Coronary artery (tissue), 2 donors: ENCODE results near the gene SPAG16.

Experiments used
- DNase-seq: peaks from one replicate; pipeline ENCODE4 v3.0.0-alpha.2; 2017; ENCODE audit warnings: low spot score
- H3K27ac ChIP-seq, 2 donors: fragments of 200-600 bp; sonication (generic); one replicate each; pipeline ENCODE4 v1.5.1; 2016 to 2019
- H3K4me3 ChIP-seq: fragments of 200-600 bp; sonication (generic); 2 replicates; pipeline ENCODE4 v1.5.1; 2016; ENCODE audit warnings: mild to moderate bottlenecking, moderate library complexity
- TF ChIP-seq, protein P1 (sequence below): fragments of 200-600 bp; sonication (generic); IDR thresholded peaks from one replicate; pipeline ENCODE4 v1.5.1; 2019; ENCODE audit warnings: antibody characterized with exemption

The SPAG16 gene

DNA sequence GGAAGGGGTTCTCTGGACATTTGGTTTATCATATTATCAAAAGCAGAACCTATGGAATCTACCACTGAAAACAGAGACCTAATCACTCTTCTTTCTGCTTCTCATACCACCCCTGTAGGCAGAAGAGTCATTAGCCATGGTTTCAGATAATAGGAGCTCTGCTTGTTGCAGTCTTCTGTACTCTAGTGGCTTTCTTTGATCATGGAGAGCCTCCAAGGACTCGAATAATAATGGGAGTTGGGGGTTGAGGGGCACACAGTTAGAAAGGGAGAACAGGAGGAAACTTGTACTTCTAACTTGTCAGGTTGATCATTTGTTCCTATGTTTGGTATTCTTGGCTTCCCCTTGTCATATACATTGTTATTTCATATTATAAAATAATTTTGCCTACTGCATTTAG lies 1074.2 kb downstream of the SPAG16 start:
- TF ChIP-seq, protein P1, sequence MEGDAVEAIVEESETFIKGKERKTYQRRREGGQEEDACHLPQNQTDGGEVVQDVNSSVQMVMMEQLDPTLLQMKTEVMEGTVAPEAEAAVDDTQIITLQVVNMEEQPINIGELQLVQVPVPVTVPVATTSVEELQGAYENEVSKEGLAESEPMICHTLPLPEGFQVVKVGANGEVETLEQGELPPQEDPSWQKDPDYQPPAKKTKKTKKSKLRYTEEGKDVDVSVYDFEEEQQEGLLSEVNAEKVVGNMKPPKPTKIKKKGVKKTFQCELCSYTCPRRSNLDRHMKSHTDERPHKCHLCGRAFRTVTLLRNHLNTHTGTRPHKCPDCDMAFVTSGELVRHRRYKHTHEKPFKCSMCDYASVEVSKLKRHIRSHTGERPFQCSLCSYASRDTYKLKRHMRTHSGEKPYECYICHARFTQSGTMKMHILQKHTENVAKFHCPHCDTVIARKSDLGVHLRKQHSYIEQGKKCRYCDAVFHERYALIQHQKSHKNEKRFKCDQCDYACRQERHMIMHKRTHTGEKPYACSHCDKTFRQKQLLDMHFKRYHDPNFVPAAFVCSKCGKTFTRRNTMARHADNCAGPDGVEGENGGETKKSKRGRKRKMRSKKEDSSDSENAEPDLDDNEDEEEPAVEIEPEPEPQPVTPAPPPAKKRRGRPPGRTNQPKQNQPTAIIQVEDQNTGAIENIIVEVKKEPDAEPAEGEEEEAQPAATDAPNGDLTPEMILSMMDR = no peak

GRCh38 chr2:214361116-214361515 lies 1076.9 kb downstream of the SPAG16 start:
- TF ChIP-seq, protein P1 = no peak
- DNase-seq = no peak
- Histone ChIP-seq H3K4me3 (no peak overlapping the region), H3K27ac (no peak overlapping the region)

More for the DNA sequence above, 1074.2 kb downstream of the SPAG16 start:
- no peak for DNase-seq
- Histone ChIP-seq H3K27ac (no peak overlapping the region), H3K4me3 (no peak overlapping the region)

DNA sequence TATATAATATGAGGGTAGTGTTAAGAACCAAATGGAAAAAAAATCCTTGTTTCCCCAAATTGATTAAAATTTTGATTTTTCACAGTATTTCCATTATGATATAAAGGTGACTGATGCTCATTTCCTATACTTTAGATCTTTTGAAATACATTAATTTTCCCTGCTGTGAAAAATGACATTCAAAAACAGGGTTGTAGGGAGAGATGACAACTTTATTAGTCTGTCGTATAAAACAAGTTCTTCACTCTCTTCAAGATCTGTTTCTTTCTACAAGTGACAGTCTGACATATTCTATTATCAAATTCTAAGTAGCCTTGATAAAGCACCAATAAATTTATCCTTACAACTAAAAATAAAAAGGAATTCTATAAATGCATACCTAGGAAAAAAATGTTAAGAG lies 1081.3 kb downstream of the SPAG16 start:
- H3K27ac ChIP-seq = no peak overlapping the region
- H3K4me3 ChIP-seq = no peak overlapping the region
- TF ChIP-seq, protein P1 = no peak
- no peak for DNase-seq

GRCh38 chr2:214367171-214367570 lies 1082.9 kb downstream of the SPAG16 start:
- no peak for DNase-seq
- TF ChIP-seq, protein P1 = no peak
- no peak overlapping the region for H3K27ac ChIP-seq
- no peak overlapping the region for H3K4me3 ChIP-seq

GRCh38 chr2:214376618-214377285 lies 1092.5 kb downstream of the SPAG16 start:
- no peak overlapping the region for H3K4me3 ChIP-seq
- TF ChIP-seq, protein P1 = no peak
- no peak for DNase-seq
- H3K27ac ChIP-seq = no peak overlapping the region

GRCh38 chr2:214377286-214377624 lies 1093.0 kb downstream of the SPAG16 start:
- Histone ChIP-seq H3K27ac (no peak overlapping the region), H3K4me3 (no peak overlapping the region)
- TF ChIP-seq, protein P1 = no peak
- DNase-seq = no peak

DNA sequence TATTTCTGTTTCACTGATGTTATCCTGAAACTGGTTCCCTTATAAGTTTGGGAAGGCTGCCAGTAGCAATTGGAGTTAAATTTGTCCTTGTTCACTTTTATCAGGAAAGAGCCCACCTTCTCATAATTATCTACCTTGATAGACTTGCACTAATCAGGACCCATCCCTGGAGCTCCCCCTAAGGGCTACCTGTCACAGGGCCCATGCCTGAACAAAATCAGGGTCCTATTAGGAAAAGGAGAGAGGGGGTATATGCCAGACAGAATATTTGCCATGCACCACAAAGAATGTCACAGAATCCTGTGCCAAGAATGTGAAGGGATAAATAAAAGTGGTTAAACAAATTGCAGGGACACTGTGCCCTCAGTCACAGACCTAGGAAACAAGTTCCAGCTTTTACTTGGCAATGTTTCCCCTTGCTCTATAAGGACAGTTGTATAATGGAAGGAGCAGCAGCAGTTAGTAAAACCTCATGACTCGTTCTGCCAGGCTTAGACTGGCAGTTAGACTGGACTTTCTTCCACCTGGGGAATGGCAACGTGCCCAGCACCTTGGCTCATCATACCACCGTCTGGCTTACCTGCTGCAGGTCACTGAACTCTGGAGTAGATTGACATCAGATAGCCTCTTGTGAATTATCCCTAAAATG lies 1094.3 kb downstream of the SPAG16 start:
- DNase-seq = no peak
- no peak overlapping the region for H3K4me3 ChIP-seq
- no peak overlapping the region for H3K27ac ChIP-seq
- TF ChIP-seq, protein P1 = no peak
